Activated CD8-positive, alpha-beta memory T cell treated with anti-CD3 and anti-CD28 coated beads, Interleukin-2, amount 10 ng/mL, durations not matched to agents 7 days and 5 days (primary cell): ENCODE results near the gene TANGO6. TPM values are rescaled to one million over a fixed set of nuclear protein-coding genes. Genes with fewer than 3 reads are reported as not detected.

Experiments
- ATAC-seq: fragments of 150-1000 bp; cut with Tn5 transposase; one replicate; pipeline ENCODE4 v1.10.0; 2021; ENCODE audit warnings: moderate library complexity
- CTCF ChIA-PET: fragments of 350-600 bp; sonication (Branson Sonifier 250); formaldehyde crosslinking; loops from one replicate; lab custom pipeline; 2021; ENCODE audit warnings: antibody characterized with exemption; lab: Charles Lee
- DNase-seq: peaks from one replicate; pipeline ENCODE4 v3.0.0-alpha.2; 2020
- H3K27ac Mint-ChIP-seq: one replicate; pipeline ENCODE4 v1.8.0; 2021; ENCODE audit warnings: mild to moderate bottlenecking, mixed read lengths
- H3K27me3 Mint-ChIP-seq: one replicate; pipeline ENCODE4 v1.8.0; 2021; ENCODE audit warnings: mixed read lengths
- H3K36me3 Mint-ChIP-seq: one replicate; pipeline ENCODE4 v1.8.0; 2021; ENCODE audit warnings: mild to moderate bottlenecking, mixed read lengths
- H3K4me1 Mint-ChIP-seq: one replicate; pipeline ENCODE4 v1.8.0; 2021; ENCODE audit warnings: mixed read lengths
- H3K4me3 Mint-ChIP-seq: one replicate; pipeline ENCODE4 v1.8.0; 2021; ENCODE audit warnings: mild to moderate bottlenecking, moderate library complexity, mixed read lengths
- H3K9me3 Mint-ChIP-seq: one replicate; pipeline ENCODE4 v1.8.0; 2022; ENCODE audit warnings: low read depth, mixed read lengths
- total RNA-seq, 2 experiments: library from RNA; stranded (reverse); gene quantifications; one replicate each; pipeline ENCODE4 v1.2.3, GENCODE V29; 2021

The TANGO6 gene
- total RNA-seq, 2 experiments from 2014 or later, result 20.2 to 22.3 TPM

DNA sequence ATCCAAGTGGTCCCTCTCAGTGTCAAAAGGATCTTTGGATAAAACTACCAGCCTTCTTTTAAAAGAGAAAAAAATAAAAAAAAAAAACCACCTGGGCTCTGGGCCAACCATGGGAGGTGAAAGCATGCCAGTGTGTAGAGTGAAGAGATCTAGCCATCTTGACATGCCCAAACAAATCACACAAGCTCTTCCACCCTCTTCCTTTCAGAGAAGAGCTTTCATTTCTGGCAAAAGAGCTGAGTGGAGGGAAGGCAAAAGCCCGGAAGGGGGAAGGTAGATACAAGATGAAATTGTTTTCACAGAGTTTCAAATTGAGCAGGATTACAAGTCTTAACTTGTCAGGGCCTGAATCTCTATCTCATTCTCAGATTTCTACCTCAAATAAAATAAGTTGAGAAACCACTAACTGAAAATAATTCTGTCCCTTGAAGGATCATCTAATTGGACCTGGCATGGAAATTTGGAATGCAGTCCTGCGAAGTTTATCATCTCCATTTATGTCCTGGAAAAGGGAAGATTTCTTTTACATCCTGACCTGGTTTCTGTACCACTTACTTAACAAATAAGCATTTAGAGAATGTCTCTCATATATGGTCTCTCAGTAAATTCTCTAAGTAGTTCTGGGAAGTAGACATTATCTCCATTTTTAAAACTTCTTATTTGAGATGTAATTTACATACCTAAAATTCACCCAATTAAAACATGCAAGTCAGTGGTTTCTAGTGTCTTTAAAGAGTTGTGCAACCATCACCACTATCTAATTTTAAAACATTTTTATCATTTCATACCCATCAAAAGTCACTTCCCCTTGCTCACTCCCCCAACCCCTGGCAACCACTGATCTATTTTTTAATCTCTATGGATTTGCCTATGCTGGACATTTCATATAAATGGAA lies 93.7 kb downstream of the TANGO6 start:
- no peaks in the 10 kb centered on the region for H3K27me3 Mint-ChIP-seq
- no peak for ATAC-seq
- peaks cover 18% of the 10 kb centered on the region for H3K36me3 Mint-ChIP-seq
- no peak overlapping the region for H3K4me3 Mint-ChIP-seq
- no peaks in the 10 kb centered on the region for H3K9me3 Mint-ChIP-seq
- DNase-seq, result no peak
- H3K4me1 Mint-ChIP-seq, result peaks cover 8% of the 10 kb centered on the region
- CTCF ChIA-PET, result no interaction called here
- no peak overlapping the region for H3K27ac Mint-ChIP-seq

DNA sequence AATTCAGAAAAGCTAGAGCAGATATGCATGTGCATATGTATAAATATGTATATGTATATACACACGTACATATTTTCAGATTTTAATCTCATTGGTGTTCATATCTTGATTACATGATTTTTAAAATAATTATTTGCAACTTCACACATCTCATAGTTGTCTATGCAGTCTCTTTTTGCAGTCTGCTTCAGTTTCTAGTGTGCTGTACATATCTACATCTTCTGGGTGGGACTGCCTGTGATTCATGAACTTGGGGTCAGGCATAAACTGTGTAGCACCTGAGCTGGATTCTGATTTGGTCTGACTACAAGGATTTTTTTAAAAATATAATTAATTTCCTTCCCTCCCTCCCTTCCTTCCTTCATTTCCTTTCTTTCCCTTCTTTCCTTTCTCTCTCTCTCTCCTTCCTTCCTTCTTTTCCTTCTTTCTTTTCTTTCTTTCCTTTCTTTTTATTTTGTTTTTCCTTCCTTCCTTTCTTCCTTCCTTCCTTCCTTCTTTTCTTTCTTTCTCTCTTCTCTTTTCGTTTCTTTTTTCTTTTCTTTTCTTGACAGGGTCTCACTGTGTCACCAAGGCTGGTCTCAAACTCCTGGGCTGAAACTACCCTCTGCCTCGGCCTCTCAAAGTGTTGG lies 96.5 kb downstream of the TANGO6 start:
- peaks cover 6% of the 10 kb centered on the region for H3K4me1 Mint-ChIP-seq
- peaks cover 2% of the 10 kb centered on the region for H3K9me3 Mint-ChIP-seq
- no peak overlapping the region for H3K4me3 Mint-ChIP-seq
- peaks cover 27% of the 10 kb centered on the region for H3K36me3 Mint-ChIP-seq
- DNase-seq (no peak), ATAC-seq (no peak)
- CTCF ChIA-PET, result no interaction called here
- no peak overlapping the region for H3K27ac Mint-ChIP-seq
- no peaks in the 10 kb centered on the region for H3K27me3 Mint-ChIP-seq

DNA sequence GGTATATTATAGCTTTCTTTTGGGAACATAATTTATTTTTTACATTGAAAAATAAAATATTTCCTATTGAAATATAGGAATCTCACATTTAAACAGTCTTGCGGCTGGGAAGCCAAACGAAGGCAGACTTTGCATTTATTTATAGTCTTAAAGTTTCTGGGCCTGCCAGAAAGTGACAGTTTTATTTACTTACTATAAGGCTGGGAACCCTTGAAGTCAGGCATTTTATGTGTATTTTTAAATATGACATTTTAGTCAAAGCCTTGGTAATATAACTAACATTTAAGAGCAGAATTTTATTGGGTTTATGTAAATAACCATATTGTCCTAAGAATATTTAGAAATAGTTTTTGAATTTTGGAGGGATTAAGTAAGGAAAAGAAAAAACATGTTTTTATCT lies 97.5 kb downstream of the TANGO6 start:
- H3K9me3 Mint-ChIP-seq, result peaks cover 7% of the 10 kb centered on the region
- H3K36me3 Mint-ChIP-seq, result peaks cover 34% of the 10 kb centered on the region
- CTCF ChIA-PET, result no interaction called here
- no peak overlapping the region for H3K27ac Mint-ChIP-seq
- no peak for ATAC-seq
- H3K4me3 Mint-ChIP-seq, result no peak overlapping the region
- H3K4me1 Mint-ChIP-seq, result peaks cover 3% of the 10 kb centered on the region
- no peak for DNase-seq
- no peaks in the 10 kb centered on the region for H3K27me3 Mint-ChIP-seq

DNA sequence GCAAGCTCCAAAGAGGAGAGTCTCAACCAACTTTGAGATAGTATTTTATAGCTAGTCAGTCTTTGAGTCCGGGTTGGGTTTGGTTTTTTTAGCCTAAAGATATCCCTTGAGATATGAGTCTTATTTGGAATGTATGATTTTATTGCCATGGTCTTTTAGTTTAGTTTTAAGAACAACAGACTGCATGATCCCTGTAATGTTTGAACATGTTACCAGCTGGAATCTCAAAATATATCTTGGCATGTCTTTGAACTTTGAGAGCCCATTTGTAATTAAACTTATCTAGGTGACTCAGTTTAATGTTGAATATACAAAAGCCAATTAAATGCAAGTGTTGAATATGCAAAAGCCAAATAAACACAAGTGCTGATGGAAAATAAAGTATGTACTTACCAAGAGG lies 100.6 kb downstream of the TANGO6 start:
- Mint-ChIP-seq H3K36me3 (peaks cover 30% of the 10 kb centered on the region), H3K27me3 (no peaks in the 10 kb centered on the region), H3K4me3 (no peak overlapping the region), H3K9me3 (peaks cover 7% of the 10 kb centered on the region), H3K27ac (no peak overlapping the region), H3K4me1 (no peaks in the 10 kb centered on the region)
- CTCF ChIA-PET, result no interaction called here
- DNase-seq (no peak), ATAC-seq (no peak)

DNA sequence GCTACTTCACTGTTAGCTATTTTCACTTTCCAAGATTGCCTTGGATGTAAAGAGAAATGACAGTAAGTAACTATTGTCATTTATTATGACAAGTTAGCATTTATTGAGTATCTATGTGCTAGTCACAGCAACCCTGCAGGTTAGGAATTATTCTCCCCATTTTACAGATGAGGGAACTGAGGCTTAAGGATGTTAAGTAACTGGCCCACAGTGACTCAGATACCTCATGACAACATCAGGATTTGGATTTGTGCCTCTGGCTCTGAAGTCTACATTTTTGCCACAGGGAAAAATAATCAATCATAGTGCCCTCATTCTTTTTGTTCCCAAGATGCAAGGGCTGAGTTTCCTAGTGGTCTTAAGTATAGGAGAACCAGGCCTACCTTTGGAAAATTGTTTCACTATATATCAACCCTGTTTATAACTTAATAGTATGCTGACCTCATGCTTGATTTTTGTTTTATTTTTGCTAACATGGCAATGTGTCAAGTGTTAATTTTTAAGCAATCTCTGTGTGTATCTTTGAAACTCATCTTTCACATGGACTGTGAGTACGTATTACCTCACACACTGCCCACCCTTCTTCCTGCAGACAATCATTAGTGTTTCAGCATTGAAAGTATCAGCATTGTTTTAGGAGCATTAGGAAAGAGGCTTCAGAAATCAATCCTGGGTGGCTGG lies 105.0 kb downstream of the TANGO6 start:
- H3K9me3 Mint-ChIP-seq, result peaks cover 7% of the 10 kb centered on the region
- no peak overlapping the region for H3K27ac Mint-ChIP-seq
- DNase-seq (no peak), ATAC-seq (no peak)
- no peaks in the 10 kb centered on the region for H3K4me1 Mint-ChIP-seq
- CTCF ChIA-PET, result no interaction called here
- peaks cover 29% of the 10 kb centered on the region for H3K36me3 Mint-ChIP-seq
- H3K27me3 Mint-ChIP-seq, result no peaks in the 10 kb centered on the region
- H3K4me3 Mint-ChIP-seq, result no peak overlapping the region

DNA sequence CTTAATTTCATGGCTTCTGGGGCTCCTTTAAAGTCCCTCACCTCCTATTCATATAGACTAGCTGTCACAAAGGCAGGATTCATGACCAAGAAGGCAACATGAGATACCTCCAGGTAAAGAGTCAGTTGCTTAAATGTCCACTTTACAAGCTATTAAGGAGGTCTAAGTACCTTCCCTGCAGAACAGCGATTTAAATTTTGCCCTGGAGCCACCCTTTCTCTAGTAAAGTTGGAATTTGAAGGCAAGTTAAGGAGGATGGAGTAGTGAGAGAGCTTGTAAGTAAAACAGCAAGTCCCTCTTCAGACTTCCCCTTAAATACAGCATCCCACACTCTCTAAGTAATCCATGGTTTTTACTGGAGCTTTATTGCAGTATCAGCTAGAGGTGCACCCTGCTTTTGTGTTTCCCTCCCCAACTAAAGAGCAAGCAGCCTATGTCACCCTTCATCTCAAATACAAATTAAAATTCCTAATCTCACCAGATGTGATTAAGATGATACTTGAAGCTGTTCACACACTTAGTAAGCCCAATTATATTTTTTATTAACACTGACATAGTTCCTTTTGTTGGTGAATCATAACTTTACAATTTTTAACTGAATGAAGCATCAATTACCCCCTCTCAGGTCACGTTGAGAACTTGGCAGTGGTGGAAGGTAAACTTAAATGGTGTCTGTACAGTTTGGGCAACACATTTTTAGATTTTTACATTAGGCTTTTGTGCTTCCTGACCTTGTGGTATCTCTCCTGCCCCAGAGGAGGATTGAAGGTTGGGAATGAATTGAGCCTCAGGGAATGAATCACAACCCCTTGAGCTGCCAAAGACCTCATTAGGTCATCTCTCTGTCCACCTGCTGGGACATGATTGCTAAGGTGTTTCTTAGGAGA lies 108.9 kb downstream of the TANGO6 start:
- ATAC-seq, result no peak
- Mint-ChIP-seq H3K4me3 (no peak overlapping the region), H3K9me3 (no peaks in the 10 kb centered on the region), H3K4me1 (no peaks in the 10 kb centered on the region), H3K36me3 (peaks cover 4% of the 10 kb centered on the region), H3K27me3 (no peaks in the 10 kb centered on the region), H3K27ac (no peak overlapping the region)
- no peak for DNase-seq
- CTCF ChIA-PET, result no interaction called here

DNA sequence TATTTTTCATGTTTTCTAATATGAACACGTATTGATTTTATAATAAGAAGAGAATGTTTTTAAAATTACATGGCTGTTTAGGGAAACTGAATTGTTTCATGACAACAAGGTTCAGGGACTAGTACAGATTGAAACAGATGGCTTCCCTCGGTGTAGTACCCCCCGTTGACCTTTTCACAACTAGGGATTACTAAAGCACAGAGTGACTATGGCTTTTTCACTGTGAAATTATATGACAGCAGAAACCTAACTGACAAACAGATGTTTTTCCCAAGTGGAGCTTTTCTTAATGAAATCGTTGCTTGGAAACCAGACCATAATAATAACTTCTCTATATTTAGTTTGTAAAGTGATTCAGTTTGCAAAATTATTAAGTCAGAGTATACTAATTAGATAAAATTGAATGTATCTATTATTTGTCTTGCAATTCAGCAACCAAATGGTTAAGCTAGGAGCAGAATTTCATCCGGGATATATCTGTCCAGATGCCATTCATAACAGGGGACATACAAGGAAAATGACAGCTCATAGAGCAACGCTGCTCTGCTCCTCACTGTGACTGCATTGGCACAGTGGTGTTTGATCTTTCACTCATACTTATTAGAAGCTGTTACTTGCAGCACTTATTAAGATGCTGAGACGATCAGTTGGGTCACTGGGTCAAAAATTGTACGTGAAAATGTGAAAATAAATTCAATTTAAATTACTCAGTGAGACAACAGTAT lies 111.7 kb downstream of the TANGO6 start:
- CTCF ChIA-PET, result no interaction called here
- Mint-ChIP-seq H3K36me3 (no peaks in the 10 kb centered on the region), H3K4me3 (no peak overlapping the region), H3K27ac (no peak overlapping the region), H3K9me3 (no peaks in the 10 kb centered on the region), H3K4me1 (no peaks in the 10 kb centered on the region), H3K27me3 (no peaks in the 10 kb centered on the region)
- DNase-seq, result no peak
- no peak for ATAC-seq

DNA sequence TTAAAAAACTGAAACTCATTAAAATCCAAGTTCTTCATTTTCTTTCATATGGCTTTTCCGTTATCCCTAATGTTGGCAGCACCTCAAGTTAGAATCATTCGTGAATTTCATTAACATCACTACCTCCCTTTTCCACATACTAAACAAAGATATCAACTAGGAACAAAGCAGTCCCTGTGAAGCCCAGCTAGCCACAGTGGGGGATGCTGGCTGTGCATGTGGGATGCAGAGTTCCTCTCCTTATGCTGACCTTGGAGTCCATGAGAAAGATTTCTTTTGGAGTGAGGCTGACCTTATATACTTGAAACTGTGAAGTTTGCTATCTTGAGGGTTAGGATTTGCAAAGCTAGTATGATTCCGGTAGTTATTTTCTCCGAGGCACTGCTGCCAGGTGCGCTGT lies 117.6 kb downstream of the TANGO6 start:
- ATAC-seq (no peak), DNase-seq (no peak)
- Mint-ChIP-seq H3K4me3 (no peak overlapping the region), H3K4me1 (no peaks in the 10 kb centered on the region), H3K36me3 (peaks cover 2% of the 10 kb centered on the region), H3K27me3 (no peaks in the 10 kb centered on the region), H3K27ac (no peak overlapping the region), H3K9me3 (no peaks in the 10 kb centered on the region)
- CTCF ChIA-PET, result no interaction called here

DNA sequence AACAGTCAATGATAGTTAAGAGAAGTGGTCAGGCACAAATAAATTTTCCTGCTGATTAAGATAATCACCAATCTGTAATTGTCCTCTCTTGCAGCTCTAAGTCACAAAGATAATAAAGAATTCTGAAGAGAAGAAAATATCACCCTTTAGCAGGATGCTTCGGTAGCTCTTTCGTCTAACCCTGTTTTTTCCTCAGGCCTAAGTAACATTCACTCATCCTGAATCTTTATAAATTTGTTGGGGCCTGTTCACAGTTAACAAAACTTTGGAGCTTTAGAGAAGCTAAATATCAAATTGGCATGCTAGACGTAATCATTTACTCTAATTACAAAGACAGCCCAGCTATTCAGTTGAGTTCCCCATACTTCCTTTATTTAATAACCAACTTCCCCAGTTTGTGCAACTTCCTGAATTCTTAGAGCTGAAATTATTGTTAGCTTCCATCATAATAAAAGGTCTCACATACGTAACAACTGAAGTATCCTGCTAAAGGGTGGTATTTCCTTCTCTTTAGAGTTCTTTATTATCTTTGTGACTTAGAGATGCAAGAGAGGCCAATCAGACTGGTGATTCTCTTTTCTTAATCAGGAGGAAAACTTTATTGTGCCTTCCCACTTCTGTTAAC lies 118.6 kb downstream of the TANGO6 start:
- CTCF ChIA-PET, result no interaction called here
- DNase-seq (no peak), ATAC-seq (no peak)
- H3K27ac Mint-ChIP-seq, result no peak overlapping the region
- H3K4me3 Mint-ChIP-seq, result no peak overlapping the region
- H3K9me3 Mint-ChIP-seq, result no peaks in the 10 kb centered on the region
- peaks cover 2% of the 10 kb centered on the region for H3K36me3 Mint-ChIP-seq
- no peaks in the 10 kb centered on the region for H3K4me1 Mint-ChIP-seq
- H3K27me3 Mint-ChIP-seq, result no peaks in the 10 kb centered on the region

DNA sequence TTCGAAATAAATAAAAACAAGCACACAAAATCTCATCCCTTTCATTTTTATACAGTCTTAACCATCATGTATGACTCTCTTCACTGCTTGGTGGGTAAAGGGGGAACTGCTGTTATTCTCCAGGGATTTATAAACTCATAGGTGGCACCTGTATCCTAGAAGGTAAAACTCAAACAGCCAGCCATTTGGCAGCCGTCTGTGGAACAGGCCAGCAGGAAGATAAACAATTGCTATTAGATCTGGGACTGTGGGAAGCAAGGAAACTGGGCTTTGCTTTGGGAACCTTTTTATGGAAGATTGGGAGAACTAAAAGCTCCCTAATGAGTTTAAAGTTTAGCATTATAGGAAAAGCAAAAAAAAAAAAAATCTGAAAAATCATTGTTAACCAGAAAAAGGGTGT lies 126.0 kb downstream of the TANGO6 start:
- no peaks in the 10 kb centered on the region for H3K9me3 Mint-ChIP-seq
- H3K36me3 Mint-ChIP-seq, result no peaks in the 10 kb centered on the region
- DNase-seq, result no peak
- no peak overlapping the region for H3K4me3 Mint-ChIP-seq
- H3K4me1 Mint-ChIP-seq, result peaks cover 4% of the 10 kb centered on the region
- no peaks in the 10 kb centered on the region for H3K27me3 Mint-ChIP-seq
- CTCF ChIA-PET, result interaction anchor here (1.1 kb wide), 1 partner anchor 441 kb away, joined by 3 read pairs; no protein-coding TSS in a partner anchor
- no peak for ATAC-seq
- no peak overlapping the region for H3K27ac Mint-ChIP-seq

DNA sequence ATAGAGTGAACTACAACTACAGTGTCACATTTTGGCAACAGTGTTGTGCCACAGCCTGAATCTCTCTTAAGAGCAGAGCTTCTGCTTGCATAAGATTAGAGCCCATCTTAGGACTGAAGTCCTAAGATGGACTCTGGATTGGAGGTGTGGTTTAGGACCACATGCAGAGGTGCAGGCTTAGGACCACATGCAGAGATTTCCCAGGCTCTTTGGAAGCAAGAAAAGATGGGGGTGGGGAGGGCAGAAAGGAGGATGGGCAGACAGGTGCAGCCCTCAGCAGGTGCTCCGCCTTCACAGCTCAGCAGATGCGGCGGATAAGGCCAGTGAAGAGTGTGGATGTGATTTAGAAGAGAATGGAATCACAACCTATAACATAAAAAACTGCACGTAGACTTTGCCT lies 128.7 kb downstream of the TANGO6 start:
- H3K9me3 Mint-ChIP-seq, result no peaks in the 10 kb centered on the region
- no peak for ATAC-seq
- H3K36me3 Mint-ChIP-seq, result peaks cover 4% of the 10 kb centered on the region
- DNase-seq, result no peak
- peaks cover 4% of the 10 kb centered on the region for H3K4me1 Mint-ChIP-seq
- no peaks in the 10 kb centered on the region for H3K27me3 Mint-ChIP-seq
- CTCF ChIA-PET, result no interaction called here
- no peak overlapping the region for H3K4me3 Mint-ChIP-seq
- H3K27ac Mint-ChIP-seq, result no peak overlapping the region

DNA sequence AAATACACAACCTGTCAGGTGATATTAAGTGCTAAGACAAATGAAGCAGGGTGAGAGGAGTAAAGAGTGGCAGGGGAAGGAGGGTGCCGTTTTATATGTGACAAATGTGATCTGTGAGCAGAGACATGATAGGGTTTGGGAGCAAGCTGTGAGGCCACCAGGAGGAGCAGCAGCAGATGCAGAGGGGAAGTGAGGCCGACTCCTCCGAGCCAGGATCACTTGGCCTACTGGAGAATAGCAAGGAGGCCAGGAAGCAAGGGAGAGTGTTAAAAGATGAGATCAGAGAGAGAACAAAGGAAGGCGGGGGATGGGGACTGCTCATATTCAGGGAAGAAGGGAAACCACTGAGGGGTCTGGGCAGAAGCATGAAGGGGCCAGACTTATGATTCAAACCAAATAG lies 129.4 kb downstream of the TANGO6 start:
- CTCF ChIA-PET, result no interaction called here
- ATAC-seq (no peak), DNase-seq (no peak)
- Mint-ChIP-seq H3K27ac (no peak overlapping the region), H3K9me3 (no peaks in the 10 kb centered on the region), H3K36me3 (peaks cover 4% of the 10 kb centered on the region), H3K27me3 (no peaks in the 10 kb centered on the region), H3K4me3 (no peak overlapping the region), H3K4me1 (peaks cover 4% of the 10 kb centered on the region)
